ENCODE measurements around the gene LCN10.

- no peak for TF ChIP-seq CSDC2 (CRISPR knock-in tag; IDR thresholded peaks at IDR 0.05)
- no peak for TF ChIP-seq BACH2 (CRISPR knock-in tag; IDR thresholded peaks at IDR 0.05; ENCODE audit: borderline replicate concordance)
- TF ChIP-seq ARNTL (CRISPR knock-in tag; IDR thresholded peaks at IDR 0.05; ENCODE audit: borderline replicate concordance, low read depth) = no peak
- no peak for TF ChIP-seq GLIS3 (CRISPR knock-in tag; IDR thresholded peaks at IDR 0.05)
- TF ChIP-seq ZNF565 (CRISPR knock-in tag; conservative IDR thresholded peaks at IDR 0.05; ENCODE audit: low read depth) = no peak
- no peak for TF ChIP-seq ZFP3 (CRISPR knock-in tag; IDR thresholded peaks at IDR 0.05)
- TF ChIP-seq POU6F1 (CRISPR knock-in tag; IDR thresholded peaks at IDR 0.05; ENCODE audit: borderline replicate concordance, low read depth) = no peak
These were observed 18.8 kb downstream of the LCN10 start for GRCh38 chr9:136723989-136724388.
